Activated CD4-positive, alpha-beta T cell treated with anti-CD3 and anti-CD28 coated beads, Interleukin-2, amount 10 ng/mL, durations not matched to agents 7 days and 5 days (primary cell): ENCODE data around the gene AUTS2. TPM values are rescaled to one million over a fixed set of nuclear protein-coding genes. Genes with fewer than 3 reads are reported as not detected.

ENCODE experiments used
- CTCF ChIA-PET: fragments of 350-600 bp; sonication (Branson Sonifier 250); formaldehyde crosslinking; loops from one replicate; lab custom pipeline; 2021; ENCODE audit warnings: antibody characterized with exemption; lab: Charles Lee
- POLR2A ChIA-PET: fragments of 350-600 bp; sonication (Branson Sonifier 250); formaldehyde crosslinking; loops from one replicate; lab custom pipeline; 2021; ENCODE audit warnings: antibody characterized with exemption; lab: Charles Lee
- DNase-seq: peaks from one replicate; pipeline ENCODE4 v3.0.0-alpha.2; 2020
- H3K27ac Mint-ChIP-seq: one replicate; pipeline ENCODE4 v1.8.0; 2021; ENCODE audit warnings: mild to moderate bottlenecking, moderate library complexity, mixed read lengths
- H3K27me3 Mint-ChIP-seq: one replicate; pipeline ENCODE4 v1.8.0; 2021; ENCODE audit warnings: mixed read lengths
- H3K36me3 Mint-ChIP-seq: one replicate; pipeline ENCODE4 v1.8.0; 2021; ENCODE audit warnings: low read depth, mixed read lengths
- H3K4me1 Mint-ChIP-seq: one replicate; pipeline ENCODE4 v1.8.0; 2021; ENCODE audit warnings: mixed read lengths
- H3K4me3 Mint-ChIP-seq: one replicate; pipeline ENCODE4 v1.8.0; 2021; ENCODE audit warnings: mild to moderate bottlenecking, moderate library complexity, mixed read lengths
- H3K9me3 Mint-ChIP-seq: one replicate; pipeline ENCODE4 v1.8.0; 2021; ENCODE audit warnings: mixed read lengths
- total RNA-seq, 2 experiments: library from RNA; stranded (reverse); gene quantifications; one replicate each; pipeline ENCODE4 v1.2.3, GENCODE V29; 2021

The AUTS2 gene
- total RNA-seq, 2 experiments from 2014 or later = 13.9 to 18.9 TPM

- CTCF ChIA-PET = interaction anchor here (0.7 kb wide), 1 partner anchor 1002 kb away, joined by 3 read pairs; no protein-coding TSS in a partner anchor
- POLR2A ChIA-PET = no interaction called here
- peaks cover 4% of the 10 kb centered on the region for H3K4me1 Mint-ChIP-seq
These were observed 4.8 kb upstream of the AUTS2 start for GRCh38 chr7:69593511-69593910.

GRCh38 chr7:69595415-69595814 is 2.9 kb upstream of the AUTS2 start:
- Mint-ChIP-seq H3K36me3 (no peaks in the 10 kb centered on the region), H3K9me3 (no peaks in the 10 kb centered on the region), H3K4me3 (no peak overlapping the region), H3K27me3 (peaks cover 48% of the 10 kb centered on the region), H3K27ac (no peak overlapping the region), H3K4me1 (peaks cover 14% of the 10 kb centered on the region)
- ChIA-PET POLR2A (no interaction called here), CTCF (no interaction called here)
- DNase-seq = no peak

More at GRCh38 chr7:69593511-69593910, 4.8 kb upstream of the AUTS2 start:
- Mint-ChIP-seq H3K9me3 (no peaks in the 10 kb centered on the region), H3K27ac (no peak overlapping the region), H3K4me3 (no peak overlapping the region), H3K27me3 (peaks cover 37% of the 10 kb centered on the region), H3K36me3 (no peaks in the 10 kb centered on the region)
- DNase-seq = no peak

DNA sequence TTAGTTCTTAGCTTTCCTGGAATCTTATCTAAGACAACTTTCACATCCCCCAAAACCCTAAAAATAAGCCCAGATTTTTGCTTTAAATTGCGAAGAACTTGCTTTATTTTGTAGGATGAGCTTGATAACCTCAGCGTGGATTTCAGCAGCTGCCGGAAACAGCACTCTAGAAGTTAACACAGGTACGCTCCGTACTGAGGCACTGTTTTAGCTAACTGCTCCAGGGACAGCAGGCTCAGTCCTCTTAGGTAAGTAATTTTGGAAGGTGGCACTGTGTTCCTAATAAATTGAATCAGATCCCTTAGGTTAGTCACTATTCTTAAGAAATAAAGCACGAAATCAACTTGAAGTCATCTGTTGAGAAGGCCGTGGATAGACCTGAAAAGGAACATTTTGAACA is 2.2 kb upstream of the AUTS2 start:
- ChIA-PET POLR2A (no interaction called here), CTCF (no interaction called here)

GRCh38 chr7:69596723-69597277 is 1.5 kb upstream of the AUTS2 start:
- Mint-ChIP-seq H3K4me1 (peaks cover 14% of the 10 kb centered on the region), H3K9me3 (no peaks in the 10 kb centered on the region), H3K27ac (no peak overlapping the region), H3K4me3 (peak overlapping the region; percentile 37), H3K27me3 (peaks cover 48% of the 10 kb centered on the region), H3K36me3 (no peaks in the 10 kb centered on the region)
- ChIA-PET CTCF (interaction anchor here (0.6 kb wide), 1 partner anchor 363 kb away, joined by 3 read pairs; no protein-coding TSS in a partner anchor), POLR2A (no interaction called here)
- DNase-seq = no peak

More for the DNA sequence above, 2.2 kb upstream of the AUTS2 start:
- Mint-ChIP-seq H3K27me3 (peaks cover 48% of the 10 kb centered on the region), H3K27ac (no peak overlapping the region), H3K9me3 (no peaks in the 10 kb centered on the region), H3K36me3 (no peaks in the 10 kb centered on the region), H3K4me1 (peaks cover 14% of the 10 kb centered on the region), H3K4me3 (no peak overlapping the region)
- no peak for DNase-seq

DNA sequence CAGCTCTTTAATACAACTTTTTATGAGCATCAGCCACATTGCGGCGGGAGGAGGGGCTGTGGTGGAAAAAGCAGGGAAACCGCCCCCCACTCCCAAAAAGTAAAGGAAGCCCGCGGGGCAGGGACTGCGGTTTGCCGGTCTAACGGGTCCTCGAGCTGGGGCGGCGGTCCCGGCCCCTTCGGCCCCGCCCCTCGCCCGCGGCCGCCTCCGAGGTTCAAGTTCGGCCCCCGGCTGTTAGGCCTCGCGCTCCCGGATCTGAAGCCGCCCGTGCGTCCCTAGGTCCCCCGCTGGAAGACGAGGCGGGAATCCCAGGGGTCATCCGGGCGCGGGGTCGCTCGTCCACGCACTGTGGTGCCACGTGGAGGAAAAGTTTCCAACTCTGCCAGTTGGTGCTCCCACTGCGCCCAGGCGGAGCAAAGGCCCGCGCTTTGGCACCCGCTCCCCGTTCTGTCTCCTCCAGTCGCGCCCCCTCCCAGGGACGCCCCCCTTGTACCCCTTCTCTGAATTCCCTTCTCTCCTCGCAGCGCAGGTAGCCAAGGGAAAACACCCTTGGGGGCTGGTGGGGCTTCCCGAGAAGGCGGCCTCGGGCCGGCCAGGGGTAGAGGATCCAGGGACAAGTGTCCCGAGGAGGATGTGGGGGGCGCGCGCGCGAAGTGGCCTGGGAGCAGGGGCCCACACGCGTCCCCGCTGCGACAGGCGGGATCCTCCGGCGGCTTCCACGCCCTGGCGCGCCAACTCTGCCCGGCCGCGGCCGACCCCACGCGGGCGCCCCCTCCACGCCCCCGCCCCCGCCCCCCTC is 798 bp upstream of the AUTS2 start:
- Mint-ChIP-seq H3K27ac (no peak overlapping the region), H3K4me1 (peaks cover 14% of the 10 kb centered on the region), H3K36me3 (no peaks in the 10 kb centered on the region), H3K27me3 (peaks cover 48% of the 10 kb centered on the region), H3K4me3 (peak overlapping the region; percentile 37), H3K9me3 (no peaks in the 10 kb centered on the region)
- ChIA-PET CTCF (interaction anchor here (0.6 kb wide), 1 partner anchor 364 kb away, joined by 3 read pairs; no protein-coding TSS in a partner anchor), POLR2A (no interaction called here)
- DNase-seq = no peak

DNA sequence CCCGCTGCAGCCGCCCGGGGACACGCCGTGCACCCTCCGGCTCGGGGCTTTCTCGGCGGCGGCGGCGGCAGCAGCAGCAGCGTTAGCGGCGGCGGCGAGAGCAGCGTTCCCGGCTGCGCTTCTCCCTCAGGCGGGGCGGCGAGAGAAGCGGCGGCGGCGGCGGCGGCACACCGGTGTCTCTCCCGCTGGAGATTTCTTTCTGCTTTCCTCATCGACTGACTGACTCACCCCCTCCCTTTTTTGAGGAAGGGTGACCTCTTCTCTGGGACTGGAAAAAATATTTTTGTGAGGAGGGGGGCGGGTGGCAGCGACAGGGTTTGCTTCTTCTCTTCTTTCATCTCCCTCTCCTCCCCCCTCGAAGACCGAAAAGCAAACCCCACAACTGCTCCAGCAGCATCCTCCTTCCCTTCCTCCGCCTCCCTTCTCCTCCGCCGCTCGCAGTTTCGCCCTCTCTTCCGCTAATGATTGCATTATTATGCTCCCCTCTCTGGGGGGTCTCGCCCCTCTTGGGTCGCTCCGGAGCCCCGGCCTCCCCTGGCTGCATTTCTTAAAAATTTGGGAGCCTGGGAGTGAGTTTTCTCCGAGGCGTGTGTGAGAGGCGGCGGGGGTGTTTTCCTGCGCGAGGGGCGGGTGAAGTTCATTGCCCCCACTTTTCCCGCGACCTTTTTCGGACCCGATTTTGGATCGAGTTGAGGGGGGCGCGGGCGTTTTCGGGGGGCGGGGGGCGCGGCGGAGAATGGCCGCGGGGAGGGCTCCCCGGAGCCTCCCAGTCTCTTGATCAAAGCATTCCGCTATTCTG is 411 bp downstream of the AUTS2 start:
- Mint-ChIP-seq H3K9me3 (no peaks in the 10 kb centered on the region), H3K27me3 (peaks cover 45% of the 10 kb centered on the region), H3K27ac (peak overlapping the region; percentile 52), H3K4me3 (peak overlapping the region; percentile 75), H3K36me3 (no peaks in the 10 kb centered on the region), H3K4me1 (peaks cover 14% of the 10 kb centered on the region)
- ChIA-PET POLR2A (no interaction called here), CTCF (no interaction called here)
- DNase-seq = no peak

- no peaks in the 10 kb centered on the region for H3K9me3 Mint-ChIP-seq
- POLR2A ChIA-PET = no interaction called here
- CTCF ChIA-PET = no interaction called here
- no peak overlapping the region for H3K27ac Mint-ChIP-seq
- DNase-seq = no peak
- H3K36me3 Mint-ChIP-seq = no peaks in the 10 kb centered on the region
- peak overlapping the region; percentile 61 for H3K4me3 Mint-ChIP-seq
- H3K27me3 Mint-ChIP-seq = peaks cover 40% of the 10 kb centered on the region
- H3K4me1 Mint-ChIP-seq = peaks cover 14% of the 10 kb centered on the region
These were observed 1.1 kb downstream of the AUTS2 start for GRCh38 chr7:69599286-69599954.

GRCh38 chr7:69599955-69600709 is 1.9 kb downstream of the AUTS2 start:
- peaks cover 34% of the 10 kb centered on the region for H3K27me3 Mint-ChIP-seq
- ChIA-PET CTCF (no interaction called here), POLR2A (no interaction called here)
- H3K4me3 Mint-ChIP-seq = peak overlapping the region; percentile 51
- no peak overlapping the region for H3K27ac Mint-ChIP-seq
- H3K36me3 Mint-ChIP-seq = no peaks in the 10 kb centered on the region
- H3K4me1 Mint-ChIP-seq = peaks cover 14% of the 10 kb centered on the region
- no peaks in the 10 kb centered on the region for H3K9me3 Mint-ChIP-seq
- DNase-seq = no peak

GRCh38 chr7:69600710-69601519 is 2.6 kb downstream of the AUTS2 start:
- Mint-ChIP-seq H3K27ac (no peak overlapping the region), H3K36me3 (no peaks in the 10 kb centered on the region), H3K9me3 (no peaks in the 10 kb centered on the region), H3K27me3 (peaks cover 28% of the 10 kb centered on the region), H3K4me1 (peaks cover 14% of the 10 kb centered on the region), H3K4me3 (no peak overlapping the region)
- CTCF ChIA-PET = no interaction called here
- DNase-seq = no peak
- POLR2A ChIA-PET = no interaction called here

GRCh38 chr7:69602522-69602921 is 4.2 kb downstream of the AUTS2 start:
- peaks cover 10% of the 10 kb centered on the region for H3K4me1 Mint-ChIP-seq
- DNase-seq = no peak
- H3K4me3 Mint-ChIP-seq = no peak overlapping the region
- ChIA-PET CTCF (no interaction called here), POLR2A (no interaction called here)
- no peaks in the 10 kb centered on the region for H3K36me3 Mint-ChIP-seq
- H3K27me3 Mint-ChIP-seq = peaks cover 17% of the 10 kb centered on the region
- H3K27ac Mint-ChIP-seq = no peak overlapping the region
- no peaks in the 10 kb centered on the region for H3K9me3 Mint-ChIP-seq

- POLR2A ChIA-PET = no interaction called here
These were observed 5.1 kb downstream of the AUTS2 start for GRCh38 chr7:69603351-69603750.

More at GRCh38 chr7:69603351-69603750, 5.1 kb downstream of the AUTS2 start:
- Mint-ChIP-seq H3K27me3 (peaks cover 22% of the 10 kb centered on the region), H3K4me1 (peaks cover 10% of the 10 kb centered on the region), H3K9me3 (no peaks in the 10 kb centered on the region), H3K27ac (no peak overlapping the region), H3K36me3 (no peaks in the 10 kb centered on the region), H3K4me3 (no peak overlapping the region)
- no peak for DNase-seq
- CTCF ChIA-PET = no interaction called here
